ENCODE measurements around the gene CST7.

DNA sequence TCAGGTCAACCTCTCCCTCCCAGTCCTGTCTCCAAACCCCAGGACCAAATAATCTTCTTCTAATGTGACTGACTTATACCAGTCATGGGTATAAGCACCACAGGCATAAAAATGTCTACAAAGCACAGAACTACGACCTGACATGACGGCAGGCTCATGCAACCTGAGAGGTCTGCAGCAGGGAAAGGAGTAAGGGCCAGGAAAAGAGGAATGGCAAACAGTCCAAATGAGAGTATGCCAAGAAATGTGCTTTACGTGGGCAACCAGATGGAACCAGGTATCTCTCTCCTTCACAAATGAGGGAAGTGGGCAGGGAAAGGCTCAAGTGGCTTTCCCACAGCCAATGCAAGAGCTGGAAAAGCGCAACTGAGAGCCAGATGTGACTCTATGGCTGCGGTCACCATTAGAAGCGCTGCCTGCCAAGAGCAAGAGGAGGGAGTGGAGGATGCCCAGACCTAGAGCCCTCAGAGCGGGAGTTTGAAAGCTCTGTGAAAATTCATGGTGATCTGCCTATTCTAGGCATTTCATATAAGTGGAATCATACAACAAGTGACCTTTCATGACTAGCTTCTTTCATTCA lies 37.5 kb downstream of the CST7 start:
- TF ChIP-seq, protein P1, sequence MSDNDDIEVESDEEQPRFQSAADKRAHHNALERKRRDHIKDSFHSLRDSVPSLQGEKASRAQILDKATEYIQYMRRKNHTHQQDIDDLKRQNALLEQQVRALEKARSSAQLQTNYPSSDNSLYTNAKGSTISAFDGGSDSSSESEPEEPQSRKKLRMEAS (IDR thresholded peaks at IDR 0.05), result no peak
- no peak for TF ChIP-seq POLR2A (IDR thresholded peaks at IDR 0.05; ENCODE audit: low read length)
